Upper lobe of left lung (tissue), 4 donors: Measurements from ENCODE around the gene GTF2H1.

Experiments used
- POLR2AphosphoS5 ChIP-seq, 2 donors: sonication (generic); formaldehyde crosslinking; IDR thresholded peaks; one replicate each; pipeline ENCODE4 v1.5.1; 2017; ENCODE audit warnings: antibody characterized with exemption in 2 of 2
- TF ChIP-seq, protein P1 (sequence below), 6 experiments: fragments of 450-650 bp in 4 of 6; fragments of 200-600 bp in 2 of 6; sonication (generic) in 2 of 6; IDR thresholded peaks; one replicate each; pipeline ENCODE4 v1.5.1; 2016 to 2019; ENCODE audit warnings: antibody characterized with exemption in 6 of 6

DNA sequence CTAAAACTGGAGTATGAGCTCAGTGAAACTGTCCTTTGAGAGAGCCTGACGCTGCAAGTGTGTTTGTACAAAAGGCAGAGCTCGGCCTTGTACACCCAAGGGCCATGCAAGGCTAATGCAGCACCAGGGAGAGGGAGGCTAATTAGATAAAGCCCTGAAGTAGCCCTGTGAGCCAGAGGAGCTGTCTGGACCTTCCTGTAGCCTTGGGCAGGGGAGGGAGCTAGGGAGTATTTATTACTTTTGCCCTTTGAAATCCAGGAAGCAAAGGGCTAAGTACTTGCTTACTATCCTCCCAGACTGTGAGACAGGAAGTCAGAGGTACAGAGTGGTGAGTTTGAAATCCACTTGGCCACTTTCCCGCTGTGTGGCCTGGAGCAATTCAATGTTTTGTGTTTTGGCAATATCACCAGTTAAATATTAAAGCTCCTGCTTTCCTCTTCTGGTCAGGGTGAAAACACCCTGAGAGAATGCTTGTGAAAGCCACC, 61.8 kb downstream of the GTF2H1 start:
- TF ChIP-seq, protein P1, sequence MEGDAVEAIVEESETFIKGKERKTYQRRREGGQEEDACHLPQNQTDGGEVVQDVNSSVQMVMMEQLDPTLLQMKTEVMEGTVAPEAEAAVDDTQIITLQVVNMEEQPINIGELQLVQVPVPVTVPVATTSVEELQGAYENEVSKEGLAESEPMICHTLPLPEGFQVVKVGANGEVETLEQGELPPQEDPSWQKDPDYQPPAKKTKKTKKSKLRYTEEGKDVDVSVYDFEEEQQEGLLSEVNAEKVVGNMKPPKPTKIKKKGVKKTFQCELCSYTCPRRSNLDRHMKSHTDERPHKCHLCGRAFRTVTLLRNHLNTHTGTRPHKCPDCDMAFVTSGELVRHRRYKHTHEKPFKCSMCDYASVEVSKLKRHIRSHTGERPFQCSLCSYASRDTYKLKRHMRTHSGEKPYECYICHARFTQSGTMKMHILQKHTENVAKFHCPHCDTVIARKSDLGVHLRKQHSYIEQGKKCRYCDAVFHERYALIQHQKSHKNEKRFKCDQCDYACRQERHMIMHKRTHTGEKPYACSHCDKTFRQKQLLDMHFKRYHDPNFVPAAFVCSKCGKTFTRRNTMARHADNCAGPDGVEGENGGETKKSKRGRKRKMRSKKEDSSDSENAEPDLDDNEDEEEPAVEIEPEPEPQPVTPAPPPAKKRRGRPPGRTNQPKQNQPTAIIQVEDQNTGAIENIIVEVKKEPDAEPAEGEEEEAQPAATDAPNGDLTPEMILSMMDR (IDR thresholded peaks at IDR 0.05) = no peak
- TF ChIP-seq POLR2AphosphoS5 (IDR thresholded peaks at IDR 0.05) = no peak
